GM18909 (cell line): ENCODE results near the gene LRP1.

Experiments used
- ATAC-seq: cut with Tn5 transposase; IDR thresholded peaks from one replicate; pipeline ENCODE4 v1.9.1; 2021; ENCODE audit warnings: mild to moderate bottlenecking; ENCODE audit not compliant: unreplicated experiment, poor library complexity

The LRP1 gene

GRCh38 chr12:57150400-57151000 lies 22.2 kb downstream of the LRP1 start:
- no peak for ATAC-seq

- ATAC-seq: no peak
Measured at GRCh38 chr12:57151741-57152630, 23.7 kb downstream of the LRP1 start.

GRCh38 chr12:57152639-57153038 lies 24.4 kb downstream of the LRP1 start:
- no peak for ATAC-seq

GRCh38 chr12:57153415-57153997 lies 25.2 kb downstream of the LRP1 start:
- no peak for ATAC-seq

- no peak for ATAC-seq
Measured at GRCh38 chr12:57154076-57154475, 25.8 kb downstream of the LRP1 start.

- no peak for ATAC-seq
Measured at GRCh38 chr12:57154804-57155434, 26.6 kb downstream of the LRP1 start.

GRCh38 chr12:57156701-57157403 lies 28.6 kb downstream of the LRP1 start:
- ATAC-seq: no peak

GRCh38 chr12:57157588-57158173 lies 29.4 kb downstream of the LRP1 start:
- ATAC-seq: no peak

- no peak for ATAC-seq
Measured at GRCh38 chr12:57158186-57158585, 29.9 kb downstream of the LRP1 start.

- ATAC-seq: no peak
Measured at GRCh38 chr12:57158665-57159064, 30.4 kb downstream of the LRP1 start.

- no peak for ATAC-seq
Measured at GRCh38 chr12:57159311-57159710, 31.0 kb downstream of the LRP1 start.

- ATAC-seq: no peak
Measured at GRCh38 chr12:57160040-57160439, 31.8 kb downstream of the LRP1 start.

- ATAC-seq: no peak
Measured at GRCh38 chr12:57160741-57161140, 32.5 kb downstream of the LRP1 start.

GRCh38 chr12:57161491-57161890 lies 33.2 kb downstream of the LRP1 start:
- ATAC-seq: no peak

GRCh38 chr12:57162553-57163125 lies 34.4 kb downstream of the LRP1 start:
- ATAC-seq: no peak

GRCh38 chr12:57164454-57164853 lies 36.2 kb downstream of the LRP1 start:
- no peak for ATAC-seq

GRCh38 chr12:57164966-57165625 lies 36.8 kb downstream of the LRP1 start:
- no peak for ATAC-seq

- ATAC-seq: no peak
Measured at GRCh38 chr12:57165741-57166140, 37.5 kb downstream of the LRP1 start.

GRCh38 chr12:57166971-57167371 lies 38.7 kb downstream of the LRP1 start:
- ATAC-seq: no peak
